Lung (tissue), 12 donors: ENCODE results near the gene LARP1. TPM values are rescaled to one million over a fixed set of nuclear protein-coding genes. Genes with fewer than 3 reads are reported as not detected.

ENCODE experiments used
- ATAC-seq: fragments of 200-7000 bp; cut with Tn5 transposase; one replicate; pipeline ENCODE4 v1.9.1; 2020; ENCODE audit warnings: moderate number of reproducible peaks; ENCODE audit not compliant: insufficient read depth, low FRiP score
- DNase-seq, 3 donors: peaks; one replicate each; pipeline ENCODE4 v3.0.0-alpha.2; 2013 to 2017
- H3K27ac ChIP-seq, 2 donors: one replicate each; pipeline ENCODE4 v1.5.1; 2013; ENCODE audit warnings: mild to moderate bottlenecking in 2 of 2, moderate library complexity in 2 of 2, control low read depth in 1 of 2, inconsistent platforms in 1 of 2, low read depth in 1 of 2, low read length in 1 of 2
- H3K27me3 ChIP-seq, 3 donors: one replicate each; pipeline ENCODE4 v1.5.1; 2013; ENCODE audit warnings: low read length in 2 of 3; ENCODE audit not compliant: control insufficient read depth in 3 of 3, insufficient read depth in 3 of 3
- H3K36me3 ChIP-seq, 4 donors: one replicate each; pipeline ENCODE4 v1.5.1; 2013; ENCODE audit warnings: low read length in 4 of 4, mild to moderate bottlenecking in 1 of 4, moderate library complexity in 1 of 4; ENCODE audit not compliant: control insufficient read depth in 4 of 4, insufficient read depth in 4 of 4
- H3K4me1 ChIP-seq, 5 donors: one replicate each; pipeline ENCODE4 v1.5.1; 2013; ENCODE audit warnings: low read length in 5 of 5, mild to moderate bottlenecking in 2 of 5, moderate library complexity in 1 of 5; ENCODE audit not compliant: control insufficient read depth in 5 of 5, insufficient read depth in 5 of 5
- H3K4me3 ChIP-seq: one replicate; pipeline ENCODE4 v1.5.1; 2013; ENCODE audit warnings: mild to moderate bottlenecking, control low read depth, moderate library complexity
- H3K9ac ChIP-seq, 2 donors: one replicate each; pipeline ENCODE4 v1.5.1; 2013; ENCODE audit warnings: low read length in 2 of 2, control low read depth in 1 of 2; ENCODE audit not compliant: insufficient read depth in 1 of 2
- H3K9me3 ChIP-seq, 4 donors: one replicate each; pipeline ENCODE4 v1.5.1; 2013; ENCODE audit warnings: low read length in 3 of 4, mild to moderate bottlenecking in 1 of 4, moderate library complexity in 1 of 4; ENCODE audit not compliant: control insufficient read depth in 4 of 4, insufficient read depth in 3 of 4
- WGBS, 2 donors: extraction: QIAGEN DNeasy Blood & Tissue Kit; methylation state at CpG; one replicate each; pipeline ENCODE4 v1.1.7; 2013; 5-methylcytosine and 5-hydroxymethylcytosine counted together
- polyA plus RNA-seq, 2 donors: library from polyadenylated mRNA; stranded (reverse); fragments of 200-250 nt; gene quantifications; one replicate each; pipeline ENCODE4 v1.2.1, GENCODE V29; 2013
- total RNA-seq, 2 donors: library from RNA; depleted of rRNA in 1 of 2; stranded (reverse); fragments of >200 nt in 1 of 2; gene quantifications; one replicate each; pipeline ENCODE4 v1.2.1, GENCODE V29; 2014 to 2021
- TF ChIP-seq, protein P1 (sequence below): IDR thresholded peaks from 2 replicates; pipeline ENCODE4 v1.5.1; 2012; ENCODE audit warnings: mild to moderate bottlenecking; ENCODE audit errors: control extremely low read depth, extremely low read depth
- donor health status: control.
- donor health status: control.
- donor health status: Bipolar disorder and iron deficiency.
- donor health status: healthy.
- donor health status: DM: yes; HTN: yes; CAD: no.

The LARP1 gene
- total and polyA plus RNA-seq, 4 donors, result 30.5 to 199 (median 61.7) TPM

GRCh38 chr5:154841273-154841661, 86.1 kb downstream of the LARP1 start:
- TF ChIP-seq, protein P1, sequence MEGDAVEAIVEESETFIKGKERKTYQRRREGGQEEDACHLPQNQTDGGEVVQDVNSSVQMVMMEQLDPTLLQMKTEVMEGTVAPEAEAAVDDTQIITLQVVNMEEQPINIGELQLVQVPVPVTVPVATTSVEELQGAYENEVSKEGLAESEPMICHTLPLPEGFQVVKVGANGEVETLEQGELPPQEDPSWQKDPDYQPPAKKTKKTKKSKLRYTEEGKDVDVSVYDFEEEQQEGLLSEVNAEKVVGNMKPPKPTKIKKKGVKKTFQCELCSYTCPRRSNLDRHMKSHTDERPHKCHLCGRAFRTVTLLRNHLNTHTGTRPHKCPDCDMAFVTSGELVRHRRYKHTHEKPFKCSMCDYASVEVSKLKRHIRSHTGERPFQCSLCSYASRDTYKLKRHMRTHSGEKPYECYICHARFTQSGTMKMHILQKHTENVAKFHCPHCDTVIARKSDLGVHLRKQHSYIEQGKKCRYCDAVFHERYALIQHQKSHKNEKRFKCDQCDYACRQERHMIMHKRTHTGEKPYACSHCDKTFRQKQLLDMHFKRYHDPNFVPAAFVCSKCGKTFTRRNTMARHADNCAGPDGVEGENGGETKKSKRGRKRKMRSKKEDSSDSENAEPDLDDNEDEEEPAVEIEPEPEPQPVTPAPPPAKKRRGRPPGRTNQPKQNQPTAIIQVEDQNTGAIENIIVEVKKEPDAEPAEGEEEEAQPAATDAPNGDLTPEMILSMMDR, result no peak
- H3K9me3 ChIP-seq, result no peaks in the 10 kb centered on the region
- ATAC-seq (no peak), DNase-seq (no peak)
- H3K4me1 ChIP-seq, result peaks cover 0 to 7% (median 3%) of the 10 kb centered on the region in 5 donors
- H3K27me3 ChIP-seq, result no peaks in the 10 kb centered on the region
- no peak overlapping the region for H3K4me3 ChIP-seq
- no peak overlapping the region for H3K9ac ChIP-seq
- H3K36me3 ChIP-seq, result peaks cover 3 to 16% (median 8%) of the 10 kb centered on the region in 4 donors
- H3K27ac ChIP-seq, result peak overlapping the region in 1 of 2 donors; percentile 1

- ATAC-seq (no peak), DNase-seq (no peak)
- TF ChIP-seq, protein P1, result no peak
Observed at GRCh38 chr5:154842689-154843530, 87.7 kb downstream of the LARP1 start.

GRCh38 chr5:154844809-154845208, 89.6 kb downstream of the LARP1 start:
- H3K27ac ChIP-seq, result no peak overlapping the region
- TF ChIP-seq, protein P1, result no peak
- 61 to 77% methylated on average over 5 of the region's 5 CpGs for WGBS, 2 donors
- H3K4me3 ChIP-seq, result no peak overlapping the region
- peaks cover 3 to 22% (median 8%) of the 10 kb centered on the region in 5 donors for H3K4me1 ChIP-seq
- no peak overlapping the region for H3K9ac ChIP-seq
- ATAC-seq (no peak), DNase-seq (no peak)
- no peaks in the 10 kb centered on the region for H3K27me3 ChIP-seq
- H3K9me3 ChIP-seq, result no peaks in the 10 kb centered on the region
- H3K36me3 ChIP-seq, result peaks cover 0 to 7% (median under 1%) of the 10 kb centered on the region in 4 donors

More at GRCh38 chr5:154842689-154843530, 87.7 kb downstream of the LARP1 start:
- H3K9me3 ChIP-seq, result no peaks in the 10 kb centered on the region
- H3K4me3 ChIP-seq, result no peak overlapping the region
- no peak overlapping the region for H3K9ac ChIP-seq
- H3K27me3 ChIP-seq, result no peaks in the 10 kb centered on the region
- 80 to 89% methylated on average over 6 of the region's 6 CpGs for WGBS, 2 donors
- peaks cover 0 to 9% (median 2%) of the 10 kb centered on the region in 4 donors for H3K36me3 ChIP-seq
- no peak overlapping the region for H3K27ac ChIP-seq
- peaks cover 0 to 12% (median 5%) of the 10 kb centered on the region in 5 donors for H3K4me1 ChIP-seq
